Neural crest cell (in vitro differentiated cells): ENCODE results near the gene ATXN7L1. TPM values are rescaled to one million over a fixed set of nuclear protein-coding genes. Genes with fewer than 3 reads are reported as not detected.

Experiments
- DNase-seq: peaks from one replicate; pipeline ENCODE4 v3.0.0; 2021; ENCODE audit warnings: low read depth, mixed read lengths, low spot score
- H3K27ac Mint-ChIP-seq: one replicate; pipeline ENCODE4 v1.8.0; 2021; ENCODE audit warnings: mild to moderate bottlenecking, mixed read lengths; ENCODE audit not compliant: unreplicated experiment
- H3K27me3 Mint-ChIP-seq: 2 replicates; pipeline ENCODE4 v1.8.0; 2021; ENCODE audit warnings: low read depth, mild to moderate bottlenecking, mixed read lengths
- H3K36me3 Mint-ChIP-seq: 2 replicates; pipeline ENCODE4 v1.8.0; 2021; ENCODE audit warnings: low read depth, mild to moderate bottlenecking, mixed read lengths
- H3K4me1 Mint-ChIP-seq: 2 replicates; pipeline ENCODE4 v1.8.0; 2021; ENCODE audit warnings: mixed read lengths
- H3K4me3 Mint-ChIP-seq: one replicate; pipeline ENCODE4 v1.8.0; 2021; ENCODE audit warnings: mild to moderate bottlenecking, mixed read lengths
- H3K9me3 Mint-ChIP-seq: 2 replicates; pipeline ENCODE4 v1.8.0; 2021; ENCODE audit warnings: mixed read lengths
- CTCF ChIP-seq: fragments of 200-600 bp; sonication (generic); conservative IDR thresholded peaks from 2 replicates; pipeline ENCODE4 v1.5.0; 2021; ENCODE audit warnings: antibody characterized with exemption, mild to moderate bottlenecking
- total RNA-seq: library from RNA; stranded (reverse); gene quantifications from 2 replicates; pipeline ENCODE4 v1.2.1, GENCODE V29; 2021

Gene ATXN7L1
- total RNA-seq, 1 donor from 2014 or later = 14.4 TPM

GRCh38 chr7:105916603-105917002 is 40.2 kb upstream of the ATXN7L1 start:
- Mint-ChIP-seq H3K27me3 (no peaks in the 10 kb centered on the region), H3K4me1 (peaks cover 8% of the 10 kb centered on the region), H3K27ac (no peak overlapping the region), H3K9me3 (peaks cover 8% of the 10 kb centered on the region), H3K4me3 (no peak overlapping the region), H3K36me3 (peaks cover 23% of the 10 kb centered on the region)
- no peak for DNase-seq
- no peak for TF ChIP-seq CTCF

- Mint-ChIP-seq H3K27ac (no peak overlapping the region), H3K4me1 (peaks cover 8% of the 10 kb centered on the region), H3K36me3 (peaks cover 28% of the 10 kb centered on the region), H3K4me3 (no peak overlapping the region), H3K27me3 (no peaks in the 10 kb centered on the region), H3K9me3 (peaks cover 12% of the 10 kb centered on the region)
- no peak for DNase-seq
- TF ChIP-seq CTCF = no peak
Observed at GRCh38 chr7:105913947-105914346, 37.5 kb upstream of the ATXN7L1 start.

- Mint-ChIP-seq H3K27ac (no peak overlapping the region), H3K27me3 (no peaks in the 10 kb centered on the region), H3K36me3 (peaks cover 22% of the 10 kb centered on the region), H3K4me3 (no peak overlapping the region), H3K9me3 (peaks cover 12% of the 10 kb centered on the region), H3K4me1 (peaks cover 8% of the 10 kb centered on the region)
- no peak for TF ChIP-seq CTCF
- DNase-seq = no peak
Observed at GRCh38 chr7:105911961-105912575, 35.7 kb upstream of the ATXN7L1 start.

GRCh38 chr7:105910172-105910571 is 33.8 kb upstream of the ATXN7L1 start:
- TF ChIP-seq CTCF = no peak

GRCh38 chr7:105909742-105910141 is 33.3 kb upstream of the ATXN7L1 start:
- Mint-ChIP-seq H3K27ac (no peak overlapping the region), H3K4me3 (no peak overlapping the region), H3K36me3 (peaks cover 17% of the 10 kb centered on the region), H3K9me3 (peaks cover 12% of the 10 kb centered on the region), H3K4me1 (peaks cover 13% of the 10 kb centered on the region), H3K27me3 (no peaks in the 10 kb centered on the region)
- no peak for DNase-seq
- no peak for TF ChIP-seq CTCF

More at GRCh38 chr7:105910172-105910571, 33.8 kb upstream of the ATXN7L1 start:
- H3K4me3 Mint-ChIP-seq = no peak overlapping the region
- H3K27ac Mint-ChIP-seq = no peak overlapping the region
- peaks cover 12% of the 10 kb centered on the region for H3K9me3 Mint-ChIP-seq
- peaks cover 17% of the 10 kb centered on the region for H3K36me3 Mint-ChIP-seq
- no peaks in the 10 kb centered on the region for H3K27me3 Mint-ChIP-seq
- H3K4me1 Mint-ChIP-seq = peaks cover 12% of the 10 kb centered on the region
- DNase-seq = no peak
